ENCODE measurements around the gene FOXF1.

Gene FOXF1

DNA sequence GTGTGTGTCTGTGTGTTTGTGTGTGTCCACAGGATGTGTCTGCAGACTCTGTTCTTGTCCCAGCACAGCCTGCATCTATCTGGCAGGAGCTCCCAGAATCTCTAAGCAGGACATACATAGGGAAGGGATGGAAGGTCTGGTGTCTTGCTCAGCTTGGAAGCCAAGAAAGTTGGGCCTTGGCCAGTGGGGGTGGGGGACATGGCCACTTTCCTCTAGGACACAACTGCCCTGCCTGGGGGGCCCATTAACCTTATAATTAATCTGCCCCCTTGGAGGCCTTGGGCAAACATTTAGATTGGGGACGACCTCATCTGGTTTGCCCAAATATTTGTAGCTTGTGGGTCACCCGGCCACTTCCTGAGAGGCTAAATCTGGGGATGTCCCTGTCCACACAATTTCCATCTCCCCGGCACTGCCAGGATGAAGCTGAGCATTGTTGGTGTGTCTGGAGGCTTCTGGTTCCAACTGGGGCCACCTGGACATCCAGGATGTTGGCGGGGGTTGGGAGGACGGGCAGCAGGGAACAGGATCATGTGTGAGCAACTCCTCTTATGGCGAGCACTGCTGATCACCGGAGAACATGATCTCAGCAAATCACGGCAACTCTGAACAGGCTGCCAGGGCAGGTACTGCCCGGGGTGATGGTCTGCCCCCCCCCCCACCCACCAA lies 17.2 kb upstream of the FOXF1 start:
- DNase-seq: no peak

DNA sequence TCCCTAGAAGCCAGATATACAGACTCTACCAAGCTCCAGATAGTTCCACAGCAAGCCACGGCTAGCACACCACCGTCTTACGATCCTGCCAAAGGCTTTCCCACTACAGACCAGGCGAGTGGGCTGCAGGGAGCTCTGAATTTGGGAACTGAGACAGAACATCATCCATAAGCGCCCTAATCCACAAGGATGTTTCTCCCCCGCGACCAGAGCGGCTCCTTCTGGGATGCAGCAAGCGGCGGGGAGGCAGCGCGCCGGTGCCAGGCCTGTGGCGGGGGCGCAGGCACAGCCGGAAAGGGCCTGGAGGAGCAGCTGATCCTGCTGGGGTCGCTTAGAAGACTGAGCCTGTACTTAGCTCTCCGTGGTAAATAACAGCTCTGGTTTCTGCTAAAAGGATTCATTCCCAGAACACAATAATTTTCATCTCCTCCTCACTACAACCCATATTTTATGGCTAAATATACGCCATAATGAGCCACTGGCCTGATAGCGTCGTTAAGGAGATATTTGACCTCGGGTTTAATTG lies 16.2 kb upstream of the FOXF1 start:
- no peak for DNase-seq

DNA sequence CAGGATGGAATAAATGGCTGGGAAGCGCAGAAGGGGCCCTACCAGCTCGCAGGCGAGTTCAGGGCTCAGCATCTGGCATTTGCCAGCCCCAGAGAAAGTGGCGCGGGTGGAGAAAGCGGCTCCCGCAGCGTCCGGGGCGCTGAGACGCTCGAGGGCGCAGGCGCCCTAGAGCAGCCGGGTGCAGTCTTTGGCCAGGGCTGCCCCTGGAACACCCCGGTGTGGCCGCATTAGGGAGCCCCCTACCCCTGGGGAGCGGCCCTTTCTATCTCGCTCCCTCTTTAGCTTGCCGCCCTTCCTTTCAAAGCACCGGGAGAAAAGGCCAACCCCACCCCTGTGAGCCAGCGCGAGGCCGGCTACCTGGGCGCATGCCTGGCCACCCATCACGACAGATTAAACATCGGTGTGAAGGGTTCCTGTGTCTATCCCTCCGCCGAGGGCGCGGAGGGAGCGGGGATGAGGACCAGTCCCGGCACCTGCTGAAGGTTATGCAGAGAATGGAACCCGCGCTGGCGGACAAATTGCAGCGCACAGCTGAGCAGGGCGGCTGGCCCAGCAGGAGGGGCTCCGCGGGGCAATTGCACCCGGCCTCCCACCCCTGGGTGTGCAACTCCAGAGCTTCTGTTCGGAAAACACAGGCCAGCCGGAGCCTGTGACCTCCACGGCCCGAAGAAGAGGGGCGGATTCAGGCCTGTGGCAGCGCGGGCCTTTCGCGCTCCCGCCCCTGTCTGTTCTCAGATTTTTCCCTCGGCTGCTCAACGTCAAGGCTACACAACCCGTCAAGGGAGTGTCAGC lies 15.6 kb upstream of the FOXF1 start:
- no peak for DNase-seq

DNA sequence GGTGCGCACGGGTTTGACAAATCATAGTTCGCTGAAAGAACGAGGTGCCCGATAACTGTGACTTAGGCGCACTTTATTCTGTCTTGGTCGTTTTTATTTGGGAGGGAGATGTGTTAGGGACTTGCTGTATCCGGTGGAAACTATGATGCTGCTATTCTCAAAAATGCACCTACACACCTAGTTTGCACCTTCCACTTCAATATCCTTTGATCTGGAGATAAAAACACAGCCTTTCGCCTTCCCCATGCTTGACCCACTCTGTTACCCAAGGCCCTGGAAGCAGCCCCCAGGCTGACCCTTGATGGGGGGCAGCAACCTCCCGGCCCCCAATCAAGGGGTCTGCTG lies 15.0 kb upstream of the FOXF1 start:
- no peak for DNase-seq

DNA sequence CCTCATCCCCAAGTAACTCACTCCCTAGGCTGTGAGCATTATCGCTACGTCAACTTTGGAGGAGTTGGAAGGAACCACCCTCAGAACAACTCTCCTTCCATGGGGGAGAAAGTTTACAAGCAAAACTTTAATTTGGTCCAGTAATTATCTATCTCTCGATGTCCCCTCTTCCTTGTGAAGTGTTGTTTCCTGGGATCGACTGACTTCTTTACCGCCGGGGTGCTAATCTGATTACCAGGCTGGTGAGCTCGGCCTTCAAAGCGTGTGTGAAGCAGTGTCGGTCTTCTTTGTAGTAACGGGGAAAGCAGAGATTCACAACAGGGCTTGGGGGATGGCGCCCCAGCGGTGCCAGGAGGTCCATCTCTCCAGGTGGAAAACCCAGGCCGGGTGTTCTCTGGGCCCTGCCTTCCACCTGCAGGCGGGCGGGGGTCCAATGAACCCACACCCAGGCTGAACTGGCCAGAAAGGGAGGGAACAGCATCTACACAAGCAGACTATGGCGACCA lies 14.5 kb upstream of the FOXF1 start:
- DNase-seq: no peak

DNA sequence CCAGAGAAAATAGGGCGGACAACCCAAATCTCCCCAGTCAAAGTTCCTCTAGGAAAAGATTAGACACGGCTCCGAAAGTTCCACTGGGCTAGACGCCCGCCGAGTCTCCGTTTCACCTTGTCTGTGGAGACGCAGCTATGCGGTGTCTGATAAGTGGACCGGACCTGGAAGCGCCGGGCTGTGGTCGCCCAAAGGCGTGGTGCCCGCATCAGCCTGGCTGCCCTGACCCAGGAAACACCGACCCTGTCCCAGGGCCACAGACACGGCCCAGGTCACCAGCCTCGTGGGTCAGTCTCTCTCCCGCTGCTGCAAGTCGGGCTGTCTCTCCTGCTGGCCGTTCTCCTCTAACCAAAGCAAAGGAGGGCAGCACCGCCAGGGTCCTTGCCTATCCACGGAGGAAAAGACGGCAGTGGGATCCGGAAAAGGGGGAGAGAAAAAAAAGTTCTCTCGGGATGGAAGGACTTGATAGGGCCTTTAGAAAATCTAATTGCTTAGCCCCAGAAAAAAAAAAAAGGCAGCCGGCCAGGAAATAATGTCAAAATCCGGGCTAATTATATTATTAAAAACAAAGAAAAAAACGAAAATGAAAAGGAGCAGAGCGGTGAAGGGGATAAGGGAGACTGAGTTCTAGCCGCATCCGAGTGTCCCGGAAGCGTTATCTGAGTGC lies 13.9 kb upstream of the FOXF1 start:
- no peak for DNase-seq

DNA sequence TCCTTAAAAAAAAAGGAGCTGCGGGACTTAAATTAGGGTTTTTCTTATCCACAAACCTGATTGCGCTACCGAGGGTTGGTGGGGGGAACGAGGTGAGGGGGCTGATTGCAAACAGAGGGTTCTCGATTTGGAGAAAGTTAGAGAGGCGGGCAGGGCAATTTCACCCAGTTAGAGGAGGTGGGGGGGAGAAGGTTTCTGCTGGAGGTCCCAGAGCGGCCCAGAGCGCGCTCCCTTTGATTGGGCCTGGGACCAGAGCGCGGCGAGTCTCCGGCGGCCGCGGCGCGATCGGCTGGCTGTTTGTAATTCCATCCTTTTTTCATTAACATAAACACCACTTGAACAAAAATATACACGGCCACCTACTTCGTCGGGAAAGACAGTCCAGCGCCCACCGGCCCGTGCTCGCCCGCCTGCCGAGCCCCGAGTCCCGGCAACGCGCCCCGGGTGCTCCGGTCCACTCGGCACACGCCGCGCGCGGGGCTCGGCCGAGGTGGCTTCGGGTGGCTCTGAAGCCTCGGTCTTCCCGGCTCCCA lies 13.3 kb upstream of the FOXF1 start:
- no peak for DNase-seq

DNA sequence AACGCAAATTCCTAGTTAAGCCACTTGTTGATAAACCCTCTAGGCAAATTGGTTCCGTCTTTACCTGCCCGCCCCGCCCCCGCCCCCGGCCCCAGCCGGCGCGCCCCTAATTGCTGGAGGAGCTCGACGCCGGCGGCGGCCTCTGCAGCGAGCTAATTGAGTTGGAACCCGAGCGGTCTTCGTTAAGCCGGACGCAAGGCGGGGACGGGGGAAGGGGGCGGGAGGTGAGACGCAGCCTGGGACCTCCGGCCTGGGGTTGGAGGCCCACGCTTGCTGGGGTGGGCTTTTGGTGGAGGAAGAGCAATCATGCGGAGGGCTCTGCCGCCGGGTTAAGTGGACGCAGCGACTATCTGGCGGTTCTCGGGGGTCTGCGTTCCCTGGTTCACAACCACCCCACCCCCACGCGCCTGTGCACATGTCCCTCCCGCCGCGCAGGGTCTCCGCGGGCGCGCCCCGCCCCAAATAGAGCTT lies 12.7 kb upstream of the FOXF1 start:
- no peak for DNase-seq

DNA sequence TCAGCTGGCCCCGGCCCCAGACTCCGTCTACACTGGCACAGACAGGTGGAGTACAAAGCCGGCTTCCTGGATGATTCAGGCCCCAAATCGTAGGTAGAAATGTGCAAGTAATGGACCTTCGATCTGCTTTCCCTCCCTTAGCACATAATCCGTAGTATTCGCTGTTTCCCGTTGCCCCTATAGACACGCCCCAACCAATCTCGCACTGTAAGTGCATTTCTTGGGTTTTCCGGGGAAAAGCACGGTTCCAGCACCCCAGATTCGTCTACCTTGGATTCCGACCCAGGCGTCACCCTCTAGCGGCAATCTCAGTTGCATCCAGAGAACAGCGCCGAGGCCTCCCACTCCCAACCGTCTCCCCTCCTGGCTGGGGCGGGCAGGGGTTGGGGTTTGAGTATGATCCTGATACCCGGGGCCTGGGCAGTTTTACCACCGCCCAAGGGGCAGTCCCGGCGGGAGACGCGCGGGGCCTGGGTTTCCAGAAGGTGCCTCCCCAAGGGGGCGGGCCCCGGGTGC lies 12.1 kb upstream of the FOXF1 start:
- no peak for DNase-seq

DNA sequence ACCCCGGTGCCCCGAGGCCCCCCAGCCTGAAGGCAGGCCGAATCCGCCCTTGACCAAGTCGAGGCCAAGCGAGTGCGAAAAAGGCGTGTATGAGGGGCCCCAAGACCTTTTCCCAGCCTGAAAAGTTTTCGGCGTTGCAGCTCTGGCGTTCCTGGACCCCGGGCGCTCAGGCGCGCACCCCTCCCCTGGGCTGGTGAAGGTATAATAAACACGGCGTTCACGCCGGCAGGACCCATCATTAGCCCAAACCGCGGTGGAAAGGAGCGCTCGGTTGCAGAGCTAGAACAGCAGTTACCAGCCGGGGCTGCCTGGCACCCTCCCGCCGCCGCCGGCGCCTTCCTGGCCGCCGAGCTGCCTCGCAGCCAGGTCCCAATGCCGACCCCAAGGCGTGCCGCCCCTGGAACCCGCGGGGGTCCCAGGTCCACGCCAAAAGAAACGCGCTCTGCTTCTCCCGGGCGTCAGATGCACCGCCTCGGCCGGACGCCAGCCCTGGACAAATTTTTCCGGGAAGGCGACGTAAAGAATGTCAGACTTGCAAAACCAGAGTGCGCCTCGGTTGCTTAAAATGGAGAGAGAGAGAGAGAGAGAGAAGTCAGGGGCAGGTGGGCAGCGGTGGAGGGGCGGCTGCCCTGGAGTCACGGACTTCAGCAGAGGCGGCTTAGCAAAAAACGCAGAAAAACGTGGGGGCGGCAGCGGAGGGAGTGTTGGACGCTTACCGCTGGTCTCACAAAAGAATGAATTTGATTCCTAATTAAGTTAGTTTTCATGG lies 11.5 kb upstream of the FOXF1 start:
- DNase-seq: no peak

DNA sequence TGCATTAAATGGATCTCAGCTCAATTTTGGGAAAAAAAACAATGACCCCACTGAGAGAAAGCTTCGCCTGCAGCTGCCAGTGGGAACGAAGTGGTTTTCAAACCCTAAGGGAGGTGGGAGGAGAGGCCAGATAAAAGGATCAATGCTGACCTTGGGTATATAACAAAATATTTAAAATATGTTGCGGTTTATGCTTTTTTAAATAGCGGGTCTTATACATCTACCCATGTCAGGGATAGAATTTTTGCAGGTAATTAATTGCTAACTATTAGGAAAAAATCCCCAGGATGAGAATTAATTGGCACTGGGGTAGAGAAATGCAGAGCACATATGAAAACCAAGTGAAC lies 10.9 kb upstream of the FOXF1 start:
- no peak for DNase-seq

DNA sequence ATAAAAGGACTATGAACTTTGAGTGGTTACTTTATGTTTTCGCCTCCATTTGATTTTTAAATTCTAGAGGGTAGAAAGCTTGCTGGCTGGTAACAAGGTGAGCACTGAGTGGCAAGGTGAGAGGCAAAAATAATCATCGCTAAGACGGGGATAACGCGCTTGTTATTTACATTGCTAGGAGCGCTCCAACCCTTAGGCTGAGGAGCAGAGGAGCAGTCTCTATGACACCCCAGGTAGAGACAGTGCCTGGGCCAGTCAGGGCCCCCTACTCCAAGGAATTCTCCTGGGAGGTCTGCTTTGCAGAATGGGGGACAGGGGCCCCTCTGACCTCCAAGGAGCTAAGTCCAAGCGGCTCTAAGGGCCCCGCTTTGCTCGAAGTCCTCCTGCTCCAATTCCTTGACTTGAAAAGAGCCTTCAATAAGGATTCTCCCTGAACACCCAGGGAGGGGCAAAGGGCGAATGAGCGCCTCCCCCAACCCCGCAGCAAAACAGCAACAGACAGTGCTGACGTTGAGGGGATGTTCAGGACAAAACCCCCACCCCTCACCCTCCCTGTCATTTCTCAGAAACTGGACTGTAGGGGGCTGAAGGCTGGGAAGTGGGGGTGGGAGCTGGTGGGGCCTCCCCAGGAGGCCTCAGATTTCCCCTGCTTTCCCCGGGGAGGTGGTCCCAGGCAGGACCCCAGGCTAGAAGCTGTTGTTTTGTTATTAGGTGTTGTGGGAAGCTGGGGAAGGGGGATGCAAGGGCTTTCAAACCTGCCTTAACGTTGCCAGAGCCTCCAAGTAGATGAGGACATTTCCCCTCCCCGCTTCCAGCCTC lies 10.2 kb upstream of the FOXF1 start:
- no peak for DNase-seq

DNA sequence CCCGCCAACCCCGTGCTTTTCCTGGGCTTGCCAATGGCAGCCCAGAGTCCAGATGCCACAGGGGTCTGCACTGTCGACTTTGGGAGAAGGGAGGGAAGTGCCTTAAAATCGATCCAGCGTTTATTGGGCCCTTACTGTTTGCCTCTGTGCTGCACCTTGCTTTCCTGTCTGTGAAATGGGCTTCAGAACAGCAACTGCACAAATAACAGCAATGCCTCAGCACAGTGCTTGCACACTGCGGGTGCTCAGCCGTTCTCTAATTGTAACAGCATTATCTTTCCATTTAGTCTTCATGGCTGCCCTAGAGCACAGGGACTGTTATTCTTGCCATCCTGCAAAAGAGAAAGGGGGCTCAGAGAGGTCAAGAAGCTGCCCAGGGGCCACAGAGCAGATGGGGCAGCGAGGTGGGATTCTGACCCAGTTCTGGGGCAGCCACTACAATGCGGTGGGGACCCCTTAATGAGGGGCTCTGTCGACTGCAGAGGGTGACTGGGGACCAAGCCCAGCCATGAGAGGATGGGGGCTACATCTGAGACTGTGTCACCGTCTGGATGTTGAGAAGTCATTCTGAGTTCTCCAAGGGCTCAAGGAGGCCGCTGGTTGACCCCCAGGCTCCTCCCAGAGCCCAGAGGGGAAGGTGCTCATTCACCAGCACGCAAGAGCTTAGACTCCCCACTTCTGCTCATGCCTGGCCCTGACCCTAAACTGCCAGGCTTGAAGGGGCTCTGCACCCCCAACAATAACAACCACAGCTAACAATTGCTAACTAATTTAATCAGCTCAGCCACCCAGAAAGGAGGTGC lies 9.4 kb upstream of the FOXF1 start:
- DNase-seq: no peak

DNA sequence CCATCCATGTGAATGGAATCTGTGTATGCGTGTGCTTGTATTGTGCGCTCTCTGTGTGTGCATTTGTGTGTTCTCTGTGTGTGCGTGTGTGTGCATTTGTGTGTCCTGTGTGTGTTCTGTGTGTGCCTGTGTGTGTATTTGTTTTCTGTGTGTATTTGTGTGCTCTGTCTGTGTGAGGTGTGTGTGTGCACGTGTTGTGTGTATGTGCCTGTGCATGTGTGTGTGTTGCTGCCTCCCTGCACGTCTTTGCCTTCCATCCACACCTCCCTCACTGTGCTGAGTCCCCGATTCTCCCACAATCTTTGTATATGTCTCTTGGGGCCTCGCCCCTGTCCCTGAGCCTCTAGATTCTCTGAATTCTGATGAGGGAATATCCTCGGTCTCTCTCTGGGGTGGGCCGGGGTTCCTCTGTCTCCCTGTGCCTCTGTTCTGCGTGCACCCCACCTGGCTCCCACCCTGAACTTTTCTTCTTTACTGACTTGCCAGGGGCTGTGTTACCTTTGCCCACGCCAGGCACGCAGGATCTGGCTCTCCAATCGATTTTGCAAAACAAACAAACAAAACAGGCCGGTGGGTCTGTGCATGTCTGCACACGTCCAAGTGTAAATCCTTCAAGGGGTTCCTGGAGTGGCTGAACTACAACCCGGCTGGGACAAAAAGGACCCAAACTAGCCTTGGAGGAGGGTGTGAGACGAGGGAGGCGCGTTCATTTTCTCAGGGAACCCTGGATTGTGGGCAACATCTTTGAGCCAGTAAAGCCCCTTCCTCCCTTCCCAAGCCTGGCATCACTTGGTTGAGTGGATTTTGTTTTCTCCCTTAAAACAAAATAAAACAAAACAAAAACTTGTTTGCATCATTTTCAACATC lies 8.1 kb upstream of the FOXF1 start:
- no peak for DNase-seq

DNA sequence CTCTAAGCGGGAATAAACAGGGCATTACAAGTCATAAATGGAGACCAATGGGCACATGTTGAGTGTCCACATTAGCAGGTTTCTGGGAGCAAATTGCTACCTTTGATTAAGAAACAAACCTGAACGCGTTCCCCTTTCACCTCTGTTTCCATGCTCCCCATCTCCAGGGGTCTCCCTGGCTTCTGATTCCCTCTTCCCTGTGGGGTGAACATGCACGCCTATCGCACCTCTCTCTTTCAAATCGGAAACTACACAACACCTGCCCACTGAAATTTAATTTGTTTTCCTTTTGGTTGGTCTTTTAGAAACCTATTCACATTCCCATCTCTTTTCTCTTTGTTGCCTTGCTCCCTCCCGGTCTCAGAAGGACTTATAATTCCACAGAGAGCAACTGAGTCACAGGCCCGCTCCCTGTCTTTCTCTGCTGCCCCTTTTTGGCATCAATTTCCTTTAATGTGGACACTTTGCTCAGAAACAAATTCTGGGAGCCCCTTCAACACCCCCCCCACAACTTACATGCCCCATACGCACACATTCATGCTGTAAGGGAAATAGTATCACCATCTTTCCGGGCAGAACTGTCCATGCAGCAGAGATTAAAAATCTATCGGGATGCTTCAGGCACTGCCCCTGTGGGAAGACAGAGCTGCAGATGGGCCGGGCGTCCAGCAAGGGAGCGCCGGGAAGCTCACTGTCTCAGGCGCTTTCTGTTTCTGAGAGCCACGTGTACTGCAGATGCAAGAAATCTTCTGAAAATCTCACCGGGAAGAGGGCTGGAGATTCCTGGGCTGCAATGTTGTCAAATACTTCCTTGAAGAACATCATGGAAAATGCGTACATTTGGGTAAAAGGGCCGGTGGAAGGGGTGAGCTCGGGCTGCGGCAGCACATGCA lies 7.2 kb upstream of the FOXF1 start:
- no peak for DNase-seq

DNA sequence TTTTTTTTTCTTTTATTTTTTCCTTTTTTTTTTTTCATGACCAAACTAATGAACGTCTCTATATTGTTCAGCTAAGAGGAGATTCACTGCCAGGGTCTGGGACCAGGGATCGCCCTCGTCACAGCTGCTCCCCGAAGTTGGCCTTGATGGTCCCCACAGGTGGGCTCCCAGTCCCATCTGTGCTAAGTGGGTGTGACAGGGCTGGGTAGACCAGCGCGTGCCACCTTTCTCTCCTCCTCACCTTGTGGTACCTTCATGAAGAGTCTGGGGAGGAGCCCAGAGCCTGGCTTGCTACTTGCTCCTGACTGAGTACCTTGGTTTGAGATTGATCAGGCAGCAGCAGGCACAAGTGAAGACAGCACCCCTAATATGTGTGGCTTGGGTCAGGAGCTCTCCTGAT lies 6.5 kb upstream of the FOXF1 start:
- DNase-seq: no peak

DNA sequence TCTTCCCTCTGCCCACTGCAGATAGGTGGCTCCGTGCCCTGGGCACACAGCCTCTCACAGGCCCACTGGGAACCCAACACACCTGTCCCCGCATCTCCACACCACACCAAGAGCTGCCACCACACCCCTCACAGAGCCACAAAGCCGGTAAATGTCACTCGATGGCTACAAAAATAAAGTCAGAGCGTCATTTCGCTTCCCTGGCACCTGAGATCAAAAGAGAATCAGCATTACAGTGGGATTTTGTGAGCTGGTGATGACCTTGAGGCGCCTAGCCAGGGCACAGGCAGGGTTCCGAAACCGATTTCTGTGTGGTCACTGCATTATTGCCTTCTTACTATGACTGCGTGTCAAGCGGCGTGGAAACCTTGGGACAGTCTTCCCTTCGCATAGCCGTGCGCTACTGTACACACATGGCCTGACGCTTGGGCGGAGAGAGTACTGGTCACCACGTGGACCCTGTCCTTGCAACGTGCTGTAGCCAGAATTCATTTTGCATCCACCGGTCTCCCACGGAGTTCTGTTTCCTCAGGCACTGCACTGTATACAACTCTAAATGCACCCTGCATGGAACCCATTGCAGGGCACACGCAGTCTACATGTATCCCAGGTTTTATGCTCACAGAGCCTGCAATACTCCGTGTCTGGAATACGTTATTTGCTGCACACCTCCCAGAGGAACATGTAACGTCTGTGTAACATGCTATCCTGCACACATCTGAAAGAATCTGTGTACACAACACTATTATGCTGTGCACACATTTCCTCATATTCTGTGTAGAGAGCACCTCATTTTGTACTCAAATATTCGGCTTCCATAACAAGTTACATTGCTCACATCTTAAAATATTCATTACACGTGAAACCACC lies 5.8 kb upstream of the FOXF1 start:
- DNase-seq: no peak

Data from NCI-H524 (cell line).